Measurements from ENCODE around the gene TMEM200A.

TMEM200A gene

GRCh38 chr6:130452336-130452735, 86.5 kb downstream of the TMEM200A start:
- no peak for DNase-seq (ENCODE audit: low read depth in 1 of 2, low spot score in 1 of 2)
- in situ Hi-C loops (cut with HindIII; ENCODE audit: low pct_unique_long_range_greater_than_20kb, low sequenced_read_pairs) = no loop called here
- TF ChIP-seq JUND (IDR thresholded peaks at IDR 0.05; ENCODE audit: low read depth) = no peak

- no peak for TF ChIP-seq JUND (IDR thresholded peaks at IDR 0.05; ENCODE audit: low read depth)
- in situ Hi-C loops (cut with HindIII; ENCODE audit: low pct_unique_long_range_greater_than_20kb, low sequenced_read_pairs) = no loop called here
- DNase-seq (ENCODE audit: low read depth in 1 of 2, low spot score in 1 of 2) = no peak
These were observed 87.4 kb downstream of the TMEM200A start for GRCh38 chr6:130453230-130453629.

GRCh38 chr6:130457605-130458004, 91.8 kb downstream of the TMEM200A start:
- no peak for DNase-seq (ENCODE audit: low read depth in 1 of 2, low spot score in 1 of 2)
- TF ChIP-seq JUND (IDR thresholded peaks at IDR 0.05; ENCODE audit: low read depth) = no peak
- in situ Hi-C loops (cut with HindIII; ENCODE audit: low pct_unique_long_range_greater_than_20kb, low sequenced_read_pairs) = no loop called here

- DNase-seq (ENCODE audit: low read depth in 1 of 2, low spot score in 1 of 2) = no peak
- in situ Hi-C loops (cut with HindIII; ENCODE audit: low pct_unique_long_range_greater_than_20kb, low sequenced_read_pairs) = no loop called here
- no peak for TF ChIP-seq JUND (IDR thresholded peaks at IDR 0.05; ENCODE audit: low read depth)
These were observed 93.5 kb downstream of the TMEM200A start for GRCh38 chr6:130459316-130459715.

GRCh38 chr6:130460934-130461333, 95.1 kb downstream of the TMEM200A start:
- TF ChIP-seq JUND (IDR thresholded peaks at IDR 0.05; ENCODE audit: low read depth) = no peak
- in situ Hi-C loops (cut with HindIII; ENCODE audit: low pct_unique_long_range_greater_than_20kb, low sequenced_read_pairs) = no loop called here
- DNase-seq (ENCODE audit: low read depth in 1 of 2, low spot score in 1 of 2) = no peak

- in situ Hi-C loops (cut with HindIII; ENCODE audit: low pct_unique_long_range_greater_than_20kb, low sequenced_read_pairs) = no loop called here
- TF ChIP-seq JUND (IDR thresholded peaks at IDR 0.05; ENCODE audit: low read depth) = no peak
- no peak for DNase-seq (ENCODE audit: low read depth in 1 of 2, low spot score in 1 of 2)
These were observed 100.4 kb downstream of the TMEM200A start for GRCh38 chr6:130466052-130466747.

GRCh38 chr6:130466748-130467061, 100.9 kb downstream of the TMEM200A start:
- DNase-seq (ENCODE audit: low read depth in 1 of 2, low spot score in 1 of 2) = no peak
- no peak for TF ChIP-seq JUND (IDR thresholded peaks at IDR 0.05; ENCODE audit: low read depth)
- in situ Hi-C loops (cut with HindIII; ENCODE audit: low pct_unique_long_range_greater_than_20kb, low sequenced_read_pairs) = no loop called here

- in situ Hi-C loops (cut with HindIII; ENCODE audit: low pct_unique_long_range_greater_than_20kb, low sequenced_read_pairs) = no loop called here
- no peak for DNase-seq (ENCODE audit: low read depth in 1 of 2, low spot score in 1 of 2)
- TF ChIP-seq JUND (IDR thresholded peaks at IDR 0.05; ENCODE audit: low read depth) = no peak
These were observed 101.6 kb downstream of the TMEM200A start for GRCh38 chr6:130467146-130468050.

- in situ Hi-C loops (cut with HindIII; ENCODE audit: low pct_unique_long_range_greater_than_20kb, low sequenced_read_pairs) = no loop called here
These were observed 104.9 kb downstream of the TMEM200A start for GRCh38 chr6:130470766-130471165.

GRCh38 chr6:130473886-130474285, 108.1 kb downstream of the TMEM200A start:
- no peak for DNase-seq (ENCODE audit: low read depth in 1 of 2, low spot score in 1 of 2)
- in situ Hi-C loops (cut with HindIII; ENCODE audit: low pct_unique_long_range_greater_than_20kb, low sequenced_read_pairs) = no loop called here
- no peak for TF ChIP-seq JUND (IDR thresholded peaks at IDR 0.05; ENCODE audit: low read depth)

More at GRCh38 chr6:130470766-130471165, 104.9 kb downstream of the TMEM200A start:
- TF ChIP-seq JUND (IDR thresholded peaks at IDR 0.05; ENCODE audit: low read depth) = no peak
- no peak for DNase-seq (ENCODE audit: low read depth in 1 of 2, low spot score in 1 of 2)

- DNase-seq (ENCODE audit: low read depth in 1 of 2, low spot score in 1 of 2) = no peak
- in situ Hi-C loops (cut with HindIII; ENCODE audit: low pct_unique_long_range_greater_than_20kb, low sequenced_read_pairs) = no loop called here
- TF ChIP-seq JUND (IDR thresholded peaks at IDR 0.05; ENCODE audit: low read depth) = no peak
These were observed 117.0 kb downstream of the TMEM200A start for GRCh38 chr6:130482645-130483390.

- DNase-seq (ENCODE audit: low read depth in 1 of 2, low spot score in 1 of 2) = no peak
- in situ Hi-C loops (cut with HindIII; ENCODE audit: low pct_unique_long_range_greater_than_20kb, low sequenced_read_pairs) = no loop called here
- no peak for TF ChIP-seq JUND (IDR thresholded peaks at IDR 0.05; ENCODE audit: low read depth)
These were observed 120.1 kb downstream of the TMEM200A start for GRCh38 chr6:130485870-130486269.

GRCh38 chr6:130486417-130486816, 120.6 kb downstream of the TMEM200A start:
- TF ChIP-seq JUND (IDR thresholded peaks at IDR 0.05; ENCODE audit: low read depth) = no peak
- DNase-seq (ENCODE audit: low read depth in 1 of 2, low spot score in 1 of 2) = no peak
- in situ Hi-C loops (cut with HindIII; ENCODE audit: low pct_unique_long_range_greater_than_20kb, low sequenced_read_pairs) = no loop called here
